Erythroblast (primary cell): ENCODE data around the gene BTBD6.

Source experiments
- GATA1 ChIP-seq: IDR thresholded peaks from 2 replicates; pipeline ENCODE4 v1.6.1; 2011; ENCODE audit warnings: low read depth, mild to moderate bottlenecking, control low read depth, low read length, moderate library complexity
- POLR2A ChIP-seq: IDR thresholded peaks from 2 replicates; pipeline ENCODE4 v1.6.1; 2011; ENCODE audit warnings: mild to moderate bottlenecking, low read length

GRCh38 chr14:105280525-105280924 lies 32.2 kb downstream of the BTBD6 start:
- no peak for TF ChIP-seq GATA1
- TF ChIP-seq POLR2A, result no peak
